Measurements from ENCODE around the gene CSNK1D. TPM values are rescaled to one million over a fixed set of nuclear protein-coding genes. Genes with fewer than 3 reads are reported as not detected.

Gene CSNK1D
- total RNA-seq, 1 experiment from 2014 or later, result 191 TPM

GRCh38 chr17:82297280-82297713, 23.8 kb upstream of the CSNK1D start:
- Mint-ChIP-seq H3K9me3 (ENCODE audit: unreplicated experiment) (no peaks in the 10 kb centered on the region), H3K27ac (ENCODE audit: low read depth, unreplicated experiment) (peak overlapping the region; percentile 98), H3K4me3 (ENCODE audit: unreplicated experiment) (peak overlapping the region; percentile 92), H3K36me3 (ENCODE audit: insufficient read depth, unreplicated experiment) (peaks cover 5% of the 10 kb centered on the region), H3K4me1 (ENCODE audit: insufficient read depth, unreplicated experiment) (peaks cover 56% of the 10 kb centered on the region), H3K27me3 (ENCODE audit: insufficient read depth, unreplicated experiment) (no peaks in the 10 kb centered on the region)
- TF ChIP-seq, protein P1, sequence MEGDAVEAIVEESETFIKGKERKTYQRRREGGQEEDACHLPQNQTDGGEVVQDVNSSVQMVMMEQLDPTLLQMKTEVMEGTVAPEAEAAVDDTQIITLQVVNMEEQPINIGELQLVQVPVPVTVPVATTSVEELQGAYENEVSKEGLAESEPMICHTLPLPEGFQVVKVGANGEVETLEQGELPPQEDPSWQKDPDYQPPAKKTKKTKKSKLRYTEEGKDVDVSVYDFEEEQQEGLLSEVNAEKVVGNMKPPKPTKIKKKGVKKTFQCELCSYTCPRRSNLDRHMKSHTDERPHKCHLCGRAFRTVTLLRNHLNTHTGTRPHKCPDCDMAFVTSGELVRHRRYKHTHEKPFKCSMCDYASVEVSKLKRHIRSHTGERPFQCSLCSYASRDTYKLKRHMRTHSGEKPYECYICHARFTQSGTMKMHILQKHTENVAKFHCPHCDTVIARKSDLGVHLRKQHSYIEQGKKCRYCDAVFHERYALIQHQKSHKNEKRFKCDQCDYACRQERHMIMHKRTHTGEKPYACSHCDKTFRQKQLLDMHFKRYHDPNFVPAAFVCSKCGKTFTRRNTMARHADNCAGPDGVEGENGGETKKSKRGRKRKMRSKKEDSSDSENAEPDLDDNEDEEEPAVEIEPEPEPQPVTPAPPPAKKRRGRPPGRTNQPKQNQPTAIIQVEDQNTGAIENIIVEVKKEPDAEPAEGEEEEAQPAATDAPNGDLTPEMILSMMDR (IDR thresholded peaks at IDR 0.05; ENCODE audit: unreplicated experiment), result no peak
- ChIA-PET POLR2A (interaction anchor here (0.6 to 3.8 kb wide), 33 partner anchors 9 to 712 kb away, joined by 3 to 88 read pairs (median 6); partner anchors contain the start of genes CCDC57, CD7, CSNK1D and SECTM1), CTCF (interaction anchor here (0.7 to 1.4 kb wide), 4 partner anchors 9 to 254 kb away, joined by 3 to 5 read pairs (median 4); no protein-coding TSS in a partner anchor)
- BruUV-seq (replicated peaks), result TSS peak; percentile 39
- intact Hi-C loops (cut with micrococcal nuclease), result loop anchor here (1.0 kb wide), 1 partner anchor 51 kb away; no protein-coding TSS in a partner anchor
- peak; percentile 96 for DNase-seq (ENCODE audit: unreplicated experiment)

DNA sequence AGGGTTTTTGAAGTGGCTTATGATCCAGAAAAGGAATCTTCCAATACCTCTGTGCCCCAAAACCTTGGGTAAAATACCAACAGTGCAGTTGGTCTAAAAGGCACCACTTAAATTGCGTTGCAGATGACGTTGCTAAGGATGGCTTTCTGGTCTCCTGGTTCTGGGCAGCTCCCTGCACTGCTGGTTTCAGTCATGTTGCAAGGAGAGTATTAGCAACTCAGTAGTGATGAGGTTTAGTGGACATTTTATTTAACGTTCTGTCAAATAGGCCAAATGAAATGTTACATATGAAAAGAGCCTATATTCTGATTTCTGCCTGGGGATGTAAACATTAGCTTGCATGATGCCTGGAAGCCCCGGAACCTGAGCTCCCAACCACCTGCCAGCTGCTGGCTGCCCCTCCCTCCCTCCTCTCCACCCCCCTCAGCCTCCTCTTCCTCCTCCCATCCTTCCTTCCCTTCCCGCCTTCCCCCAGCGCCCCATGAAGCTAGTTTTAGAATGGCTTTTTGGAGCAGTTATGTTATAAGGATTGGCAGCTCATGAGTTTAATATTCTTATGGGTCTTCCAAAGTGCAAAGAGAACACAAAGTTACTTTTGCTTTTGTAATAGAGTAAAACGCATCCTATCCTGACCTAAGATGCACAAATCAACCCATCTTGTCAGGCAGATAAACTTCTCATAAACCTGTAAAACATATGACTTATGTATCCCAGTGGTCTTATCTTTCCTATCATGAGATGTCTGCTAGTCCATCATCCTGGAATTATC, 23.2 kb upstream of the CSNK1D start:
- ChIA-PET CTCF (interaction anchor here (0.6 to 1.3 kb wide), 3 partner anchors 9 to 372 kb away, joined by 3 to 4 read pairs (median 4); no protein-coding TSS in a partner anchor), POLR2A (interaction anchor here (0.6 to 3.8 kb wide), 25 partner anchors 9 to 711 kb away, joined by 3 to 88 read pairs (median 7); partner anchors contain the start of genes CCDC57, CD7, CSNK1D and SECTM1)
- Mint-ChIP-seq H3K9me3 (ENCODE audit: unreplicated experiment) (no peaks in the 10 kb centered on the region), H3K27me3 (ENCODE audit: insufficient read depth, unreplicated experiment) (no peaks in the 10 kb centered on the region), H3K27ac (ENCODE audit: low read depth, unreplicated experiment) (peak overlapping the region; percentile 98), H3K36me3 (ENCODE audit: insufficient read depth, unreplicated experiment) (peaks cover 5% of the 10 kb centered on the region), H3K4me3 (ENCODE audit: unreplicated experiment) (peak overlapping the region; percentile 92), H3K4me1 (ENCODE audit: insufficient read depth, unreplicated experiment) (peaks cover 56% of the 10 kb centered on the region)
- intact Hi-C loops (cut with micrococcal nuclease), result loop anchor here (1.0 kb wide), 1 partner anchor 50 kb away; no protein-coding TSS in a partner anchor
- DNase-seq (ENCODE audit: unreplicated experiment), result peak; percentile 62
- BruUV-seq (replicated peaks), result no TSS peak
- TF ChIP-seq, protein P1 (IDR thresholded peaks at IDR 0.05; ENCODE audit: unreplicated experiment), result no peak

- CTCF ChIA-PET, result interaction anchor here (0.7 kb wide), 1 partner anchor 11 kb away, joined by 5 read pairs; no protein-coding TSS in a partner anchor
- Mint-ChIP-seq H3K27me3 (ENCODE audit: insufficient read depth, unreplicated experiment) (no peaks in the 10 kb centered on the region), H3K4me1 (ENCODE audit: insufficient read depth, unreplicated experiment) (peaks cover 50% of the 10 kb centered on the region), H3K27ac (ENCODE audit: low read depth, unreplicated experiment) (peak overlapping the region; percentile 61), H3K9me3 (ENCODE audit: unreplicated experiment) (no peaks in the 10 kb centered on the region), H3K4me3 (ENCODE audit: unreplicated experiment) (no peak overlapping the region), H3K36me3 (ENCODE audit: insufficient read depth, unreplicated experiment) (peaks cover 5% of the 10 kb centered on the region)
- POLR2A ChIA-PET, result interaction anchor here (1.4 to 3.8 kb wide), 3 partner anchors 22 to 53 kb away, joined by 4 to 49 read pairs (median 38); partner anchors contain the start of gene CSNK1D
- no TSS peak for BruUV-seq (replicated peaks)
- TF ChIP-seq, protein P1 (IDR thresholded peaks at IDR 0.05; ENCODE audit: unreplicated experiment), result no peak
- no peak for DNase-seq (ENCODE audit: unreplicated experiment)
- intact Hi-C loops (cut with micrococcal nuclease), result no loop called here
Measured at GRCh38 chr17:82295472-82295814, 21.9 kb upstream of the CSNK1D start.

DNA sequence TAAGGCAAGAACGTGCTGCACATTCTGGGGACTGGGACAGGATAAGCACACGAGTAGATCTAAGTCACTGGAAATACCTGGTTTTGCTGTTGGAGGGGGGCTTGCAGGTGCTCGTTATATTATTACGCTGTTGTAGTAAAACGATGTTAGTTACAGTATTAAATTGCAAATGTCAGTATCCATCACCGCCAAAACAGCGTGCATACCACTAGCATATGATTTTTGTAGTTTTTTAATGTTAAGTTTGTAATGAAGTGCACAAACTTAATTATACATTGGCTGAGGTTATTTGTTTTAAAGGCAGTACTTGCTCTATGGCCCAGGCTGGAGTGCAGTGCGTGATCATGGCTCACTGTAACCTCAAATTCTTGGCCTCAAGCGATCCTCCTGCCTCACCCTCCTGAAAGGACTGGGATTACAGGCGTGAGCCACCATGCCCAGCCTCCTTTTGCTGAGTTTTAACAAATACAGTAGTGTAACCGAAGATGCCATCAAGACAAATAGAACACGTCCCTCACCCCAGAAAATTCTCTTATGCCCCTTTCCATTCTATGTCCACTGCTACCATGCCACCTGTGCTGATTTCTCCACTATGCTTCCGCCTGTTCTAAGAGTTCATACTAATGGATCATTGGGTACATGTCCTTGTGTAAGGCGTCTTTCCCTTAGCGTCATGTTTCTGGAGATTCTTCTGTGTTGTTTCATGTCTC, 20.7 kb upstream of the CSNK1D start:
- H3K36me3 Mint-ChIP-seq (ENCODE audit: insufficient read depth, unreplicated experiment), result peaks cover 5% of the 10 kb centered on the region
- TF ChIP-seq, protein P1 (IDR thresholded peaks at IDR 0.05; ENCODE audit: unreplicated experiment), result no peak
- no peaks in the 10 kb centered on the region for H3K27me3 Mint-ChIP-seq (ENCODE audit: insufficient read depth, unreplicated experiment)
- no peak for DNase-seq (ENCODE audit: unreplicated experiment)
- POLR2A ChIA-PET, result interaction anchor here (0.6 to 1.0 kb wide), 4 partner anchors 11 to 371 kb away, joined by 3 to 5 read pairs (median 4); no protein-coding TSS in a partner anchor
- no peaks in the 10 kb centered on the region for H3K9me3 Mint-ChIP-seq (ENCODE audit: unreplicated experiment)
- CTCF ChIA-PET, result no interaction called here
- H3K4me3 Mint-ChIP-seq (ENCODE audit: unreplicated experiment), result peak overlapping the region; percentile 26
- intact Hi-C loops (cut with micrococcal nuclease), result no loop called here
- H3K4me1 Mint-ChIP-seq (ENCODE audit: insufficient read depth, unreplicated experiment), result peaks cover 43% of the 10 kb centered on the region
- BruUV-seq (replicated peaks), result TSS peak; percentile 17
- peak overlapping the region; percentile 61 for H3K27ac Mint-ChIP-seq (ENCODE audit: low read depth, unreplicated experiment)
